GM19395 (cell line): Measurements from ENCODE around the gene SDK2.

Experiments
- ATAC-seq: cut with Tn5 transposase; IDR thresholded peaks from one replicate; pipeline ENCODE4 v1.9.1; 2021; ENCODE audit warnings: mild to moderate bottlenecking, moderate library complexity; ENCODE audit not compliant: unreplicated experiment

The SDK2 gene

DNA sequence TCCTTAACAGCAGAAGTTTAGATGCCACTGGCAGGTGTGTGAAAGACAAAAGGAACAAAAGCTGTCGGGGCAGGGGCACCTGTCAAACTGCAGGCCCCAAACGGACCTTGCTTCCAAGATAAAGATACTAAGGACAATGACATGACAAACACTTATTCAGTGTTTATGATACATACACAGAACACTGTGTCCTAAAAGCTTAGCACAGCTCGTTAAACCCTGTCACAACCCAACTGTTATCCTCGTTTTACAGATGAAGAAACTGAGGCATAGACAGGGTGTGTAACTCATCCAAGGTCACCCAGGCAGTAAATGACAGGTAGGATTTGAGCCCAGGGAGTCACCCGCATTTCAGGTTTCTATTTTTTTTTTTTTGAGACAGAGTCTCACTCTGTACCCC, 9.6 kb downstream of the SDK2 start:
- ATAC-seq: no peak

DNA sequence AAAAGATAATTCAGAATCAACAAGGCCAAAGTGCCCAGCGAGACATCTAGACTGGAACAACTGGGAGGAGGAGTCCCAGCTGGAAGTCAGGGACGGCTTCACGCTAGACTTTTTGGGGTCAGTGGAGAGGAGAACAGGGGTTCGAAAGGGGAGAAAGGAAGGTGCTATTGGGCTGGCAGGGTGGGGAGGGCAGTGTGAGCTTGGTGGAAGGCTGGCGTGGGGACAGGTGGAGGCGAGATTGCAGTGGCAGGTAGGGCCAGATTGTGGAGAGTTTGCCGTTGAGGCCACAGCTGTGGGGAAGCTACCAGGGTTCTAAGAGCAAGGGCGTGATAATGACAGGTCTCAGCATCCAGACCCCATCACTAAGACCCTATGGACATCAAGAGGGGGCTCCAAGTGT, 10.5 kb downstream of the SDK2 start:
- ATAC-seq: no peak

DNA sequence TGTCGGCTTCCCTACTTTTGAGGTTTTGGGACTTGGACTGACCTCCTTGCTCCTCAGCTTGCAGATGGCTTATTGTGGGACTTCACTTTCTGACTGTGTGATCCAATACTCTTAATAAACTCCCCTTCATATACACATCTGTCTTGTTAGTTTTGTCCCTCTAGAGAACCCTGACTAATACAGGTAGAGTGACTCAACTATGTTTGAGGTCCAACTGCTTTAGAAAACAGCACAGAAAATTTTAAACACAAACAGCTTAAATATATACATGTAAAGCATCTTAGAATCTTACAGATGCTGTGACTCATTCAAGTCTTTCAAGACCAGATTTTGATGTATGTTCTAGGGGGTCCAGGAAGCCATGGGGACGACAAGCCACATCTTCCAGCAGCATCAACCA, 11.7 kb downstream of the SDK2 start:
- ATAC-seq: no peak

GRCh38 chr17:73630965-73631595, 13.2 kb downstream of the SDK2 start:
- ATAC-seq: no peak

- no peak for ATAC-seq
Measured at GRCh38 chr17:73630531-73630930, 13.7 kb downstream of the SDK2 start.

GRCh38 chr17:73628642-73629552, 15.3 kb downstream of the SDK2 start:
- ATAC-seq: no peak

GRCh38 chr17:73625991-73626673, 18.1 kb downstream of the SDK2 start:
- ATAC-seq: no peak

DNA sequence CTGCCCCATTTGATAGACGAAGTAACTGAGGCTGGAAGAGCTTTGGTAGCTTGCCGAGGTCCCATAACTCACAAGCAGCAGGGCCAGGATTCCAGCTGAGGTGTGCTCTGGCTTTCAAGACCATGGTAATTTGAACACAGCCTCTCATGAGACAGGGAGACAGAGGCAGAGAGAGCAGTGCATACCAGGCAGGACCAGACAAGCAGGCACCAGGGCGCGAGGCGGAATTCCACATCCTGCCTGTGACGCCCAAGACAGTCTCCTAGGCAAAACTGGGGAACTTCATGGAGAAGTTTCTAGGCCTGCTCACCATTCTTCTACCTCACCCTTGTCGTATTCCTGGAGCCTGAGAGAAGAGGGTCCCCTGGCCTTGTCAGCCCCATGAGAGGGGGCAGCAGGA, 19.2 kb downstream of the SDK2 start:
- ATAC-seq: no peak

DNA sequence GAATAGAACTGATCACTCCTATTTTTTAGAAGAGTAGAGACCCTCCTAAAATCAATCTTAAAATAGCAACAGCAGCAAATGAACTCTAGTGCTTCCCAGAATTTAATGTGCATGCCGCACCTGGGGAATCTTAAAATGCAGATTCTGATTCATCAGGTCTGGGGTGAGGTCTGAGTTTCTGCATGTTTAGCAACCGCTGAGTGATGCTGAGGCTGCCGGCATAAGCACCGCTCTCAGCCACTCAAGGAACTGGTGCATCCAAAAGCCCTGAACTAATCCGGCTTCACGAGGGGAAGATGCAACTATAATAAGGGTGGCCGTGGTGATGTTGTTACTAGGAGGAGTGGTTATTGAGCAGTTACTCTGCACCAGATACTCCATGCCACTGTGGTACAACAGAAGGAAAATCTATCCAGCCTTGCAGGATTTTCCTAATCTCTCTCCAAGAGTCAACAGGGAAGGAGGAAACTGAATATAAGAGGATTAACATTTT, 19.7 kb downstream of the SDK2 start:
- ATAC-seq: no peak

- no peak for ATAC-seq
Measured at GRCh38 chr17:73623818-73624217, 20.4 kb downstream of the SDK2 start.

GRCh38 chr17:73623247-73623646, 21.0 kb downstream of the SDK2 start:
- no peak for ATAC-seq

DNA sequence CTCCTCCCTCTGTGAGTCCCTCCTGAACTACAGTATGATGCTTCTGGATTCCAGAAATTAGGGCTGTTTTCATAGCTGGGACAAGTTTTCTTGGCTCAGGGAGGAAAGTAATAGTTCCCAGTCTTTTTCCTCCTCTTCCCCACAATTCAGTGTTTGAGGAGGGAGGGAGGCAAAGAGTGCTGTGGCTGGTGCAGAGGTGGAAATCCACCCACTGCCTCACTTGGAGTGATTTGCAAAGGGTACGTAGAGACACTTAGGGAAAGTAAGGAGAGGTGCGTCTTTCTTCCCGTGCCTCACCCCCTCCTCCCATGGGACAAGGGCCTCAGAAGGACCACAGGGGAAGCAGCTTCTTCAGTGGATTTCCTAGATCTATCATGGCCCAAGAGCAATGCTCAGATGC, 21.9 kb downstream of the SDK2 start:
- ATAC-seq: no peak

DNA sequence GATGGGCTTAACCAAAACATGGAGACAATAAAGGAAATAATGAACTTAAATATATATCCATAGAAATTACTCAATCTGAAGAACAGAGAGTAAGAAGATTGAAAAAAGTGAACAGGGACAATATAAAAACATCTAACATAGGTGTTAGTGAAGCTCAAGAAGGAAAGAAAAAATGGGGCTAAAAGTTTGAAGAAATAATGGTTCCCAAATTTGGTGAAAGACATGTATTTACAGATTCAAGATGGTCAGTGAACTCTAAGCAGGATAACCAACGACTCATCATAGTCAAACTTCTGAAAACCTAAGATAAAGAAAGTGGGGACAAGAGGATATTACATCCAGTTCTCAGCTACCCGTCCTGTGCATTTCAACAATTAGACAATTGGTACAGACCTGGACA, 22.6 kb downstream of the SDK2 start:
- ATAC-seq: no peak

GRCh38 chr17:73620414-73620813, 23.8 kb downstream of the SDK2 start:
- no peak for ATAC-seq

- ATAC-seq: no peak
Measured at GRCh38 chr17:73617501-73617900, 26.7 kb downstream of the SDK2 start.

- ATAC-seq: no peak
Measured at GRCh38 chr17:73616873-73617404, 27.3 kb downstream of the SDK2 start.

DNA sequence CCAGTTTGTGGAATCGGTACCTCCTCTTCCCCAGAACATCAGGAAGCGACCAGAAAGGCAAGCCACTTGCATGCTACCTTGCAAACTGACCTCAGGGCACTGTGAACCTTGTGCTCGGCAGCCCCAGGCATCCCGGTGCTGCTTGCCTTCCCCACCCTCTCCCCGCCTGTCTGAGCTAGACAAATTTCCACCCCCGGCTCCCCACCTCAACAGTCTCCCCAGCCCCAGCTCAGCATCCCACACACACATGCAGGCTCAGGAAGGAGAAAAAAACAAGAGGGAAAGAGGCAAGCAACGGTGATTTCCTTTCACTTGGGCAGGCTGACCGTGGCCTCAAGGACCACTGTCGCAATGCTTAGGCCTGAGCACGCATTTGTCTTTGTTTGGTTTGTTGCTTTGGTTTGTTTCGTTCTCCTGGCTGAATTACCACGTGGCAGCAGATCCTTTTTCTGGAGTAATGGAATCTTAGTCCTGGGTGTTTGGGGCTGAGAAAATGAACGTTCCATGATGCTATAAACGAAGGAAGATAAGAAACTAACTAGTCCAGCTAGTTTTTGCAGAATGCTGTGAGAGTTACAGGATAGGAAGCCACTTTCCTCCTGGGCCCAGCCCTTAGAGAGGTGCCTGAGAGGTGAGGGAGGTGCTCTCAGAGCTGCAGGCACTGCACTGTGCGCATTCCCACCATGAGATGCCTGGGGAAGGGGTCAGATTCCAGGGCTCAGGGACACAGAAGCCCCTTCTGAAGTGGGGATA, 27.9 kb downstream of the SDK2 start:
- ATAC-seq: no peak

- no peak for ATAC-seq
Measured at GRCh38 chr17:73614256-73614655, 30.0 kb downstream of the SDK2 start.

- ATAC-seq: no peak
Measured at GRCh38 chr17:73613271-73614233, 30.7 kb downstream of the SDK2 start.
